Neuronal stem cell (in vitro differentiated cells): ENCODE data around the gene GADD45A. TPM values are rescaled to one million over a fixed set of nuclear protein-coding genes. Genes with fewer than 3 reads are reported as not detected.

ENCODE experiments used
- DNase-seq: peaks from one replicate; pipeline ENCODE4 v3.0.0-alpha.2; 2013; ENCODE audit warnings: low spot score
- H2AFZ ChIP-seq: one replicate; pipeline ENCODE4 v1.6.1; 2013; ENCODE audit warnings: mild to moderate bottlenecking, low read length, inconsistent platforms
- H2AK5ac ChIP-seq: 2 replicates; pipeline ENCODE4 v1.6.1; 2013; ENCODE audit warnings: low read depth, mild to moderate bottlenecking, inconsistent platforms, low read length, moderate library complexity, mixed read lengths
- H2BK120ac ChIP-seq: 2 replicates; pipeline ENCODE4 v1.6.1; 2013; ENCODE audit warnings: low read depth, mild to moderate bottlenecking, inconsistent platforms, low read length, moderate library complexity, mixed read lengths
- H2BK12ac ChIP-seq: one replicate; pipeline ENCODE4 v1.6.1; 2013; ENCODE audit warnings: low read length, inconsistent platforms
- H2BK15ac ChIP-seq: 2 replicates; pipeline ENCODE4 v1.6.1; 2013; ENCODE audit warnings: mild to moderate bottlenecking, low read length, inconsistent platforms, mixed read lengths
- H2BK5ac ChIP-seq: one replicate; pipeline ENCODE4 v1.6.1; 2013; ENCODE audit warnings: inconsistent platforms, mild to moderate bottlenecking, low read length, moderate library complexity
- H3K14ac ChIP-seq: one replicate; pipeline ENCODE4 v1.6.1; 2013; ENCODE audit warnings: low read length, inconsistent platforms
- H3K18ac ChIP-seq: 2 replicates; pipeline ENCODE4 v1.6.1; 2013; ENCODE audit warnings: low read length, inconsistent platforms
- H3K23ac ChIP-seq: 2 replicates; pipeline ENCODE4 v1.6.1; 2013; ENCODE audit warnings: low read depth, mild to moderate bottlenecking, mixed read lengths, low read length, inconsistent platforms; ENCODE audit not compliant: poor library complexity
- H3K27ac ChIP-seq: replicated peaks from 3 replicates; pipeline ENCODE4 v1.5.1; 2013; ENCODE audit warnings: low read length, inconsistent platforms
- H3K27me3 ChIP-seq, 3 experiments: 2 replicates each; pipeline ENCODE4 v1.6.1; 2013; ENCODE audit warnings: low read length in 3 of 3, mild to moderate bottlenecking in 2 of 3, inconsistent platforms in 1 of 3, low read depth in 1 of 3, mixed read lengths in 1 of 3, moderate library complexity in 1 of 3; ENCODE audit not compliant: control insufficient read depth in 3 of 3, insufficient read depth in 3 of 3
- H3K36me3 ChIP-seq, 2 donors: replicated peaks in 1 of 2; 2 replicates each; pipeline ENCODE4 v1.6.1; 2013; ENCODE audit warnings: low read length in 2 of 2; ENCODE audit not compliant: control insufficient read depth in 2 of 2, insufficient read depth in 2 of 2
- H3K4ac ChIP-seq: 2 replicates; pipeline ENCODE4 v1.6.1; 2013; ENCODE audit warnings: inconsistent platforms, mild to moderate bottlenecking, low read length, moderate library complexity
- H3K4me1 ChIP-seq, 2 donors: 1 replicate in 1 of 2; 2 replicates in 1 of 2; pipeline ENCODE4 v1.6.1; 2013; ENCODE audit warnings: low read length in 2 of 2, low read depth in 1 of 2; ENCODE audit not compliant: control insufficient read depth in 2 of 2, insufficient read depth in 1 of 2
- H3K4me2 ChIP-seq: one replicate; pipeline ENCODE4 v1.6.1; 2013; ENCODE audit warnings: mild to moderate bottlenecking, low read length, inconsistent platforms; ENCODE audit not compliant: insufficient read depth, poor library complexity, severe bottlenecking
- H3K4me3 ChIP-seq, 2 donors: 2 replicates each; pipeline ENCODE4 v1.5.1; 2013; ENCODE audit warnings: low read length in 2 of 2, mild to moderate bottlenecking in 2 of 2, inconsistent platforms in 1 of 2, moderate library complexity in 1 of 2
- H3K79me1 ChIP-seq: one replicate; pipeline ENCODE4 v1.6.1; 2013; ENCODE audit warnings: low read depth, mild to moderate bottlenecking, inconsistent platforms, low read length, moderate library complexity
- H3K9ac ChIP-seq: one replicate; pipeline ENCODE4 v1.6.1; 2013; ENCODE audit warnings: mild to moderate bottlenecking, low read depth, low read length, inconsistent platforms; ENCODE audit not compliant: poor library complexity
- H3K9me3 ChIP-seq, 2 donors: replicated peaks in 1 of 2; 2 replicates each; pipeline versions ENCODE3 to v1.6.1; 2013; ENCODE audit warnings: low read length in 2 of 2, mild to moderate bottlenecking in 2 of 2, inconsistent platforms in 1 of 2, low read depth in 1 of 2, mixed read lengths in 1 of 2, moderate library complexity in 1 of 2; ENCODE audit not compliant: control insufficient read depth in 2 of 2, insufficient read depth in 1 of 2
- H4K8ac ChIP-seq: one replicate; pipeline ENCODE4 v1.6.1; 2013; ENCODE audit warnings: low read depth, mild to moderate bottlenecking, inconsistent platforms, low read length, moderate library complexity
- H4K91ac ChIP-seq: one replicate; pipeline ENCODE4 v1.6.1; 2013; ENCODE audit warnings: low read length, low read depth, mild to moderate bottlenecking, inconsistent platforms; ENCODE audit not compliant: poor library complexity
- WGBS, 2 donors: extraction: QIAGEN DNeasy Blood & Tissue Kit; methylation state at CpG; one replicate each; pipeline ENCODE4 v1.1.7; 2013; ENCODE audit warnings: missing lambda C conversion rate in 2 of 2, mixed read lengths in 1 of 2; ENCODE audit not compliant: insufficient read length in 2 of 2, insufficient replicate concordance in 1 of 2; ENCODE audit errors: extremely low coverage in 2 of 2; 5-methylcytosine and 5-hydroxymethylcytosine counted together
- polyA plus RNA-seq, 2 experiments: library from polyadenylated mRNA; stranded (reverse); fragments of 200-250 nt; gene quantifications; one replicate each; pipeline ENCODE4 v1.2.3, GENCODE V29; 2013

GADD45A gene, protein sequence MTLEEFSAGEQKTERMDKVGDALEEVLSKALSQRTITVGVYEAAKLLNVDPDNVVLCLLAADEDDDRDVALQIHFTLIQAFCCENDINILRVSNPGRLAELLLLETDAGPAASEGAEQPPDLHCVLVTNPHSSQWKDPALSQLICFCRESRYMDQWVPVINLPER
- polyA plus RNA-seq (2013, experiment 1 of 2): 58.6 TPM
- polyA plus RNA-seq (2013, experiment 2 of 2): 59.0 TPM

DNA sequence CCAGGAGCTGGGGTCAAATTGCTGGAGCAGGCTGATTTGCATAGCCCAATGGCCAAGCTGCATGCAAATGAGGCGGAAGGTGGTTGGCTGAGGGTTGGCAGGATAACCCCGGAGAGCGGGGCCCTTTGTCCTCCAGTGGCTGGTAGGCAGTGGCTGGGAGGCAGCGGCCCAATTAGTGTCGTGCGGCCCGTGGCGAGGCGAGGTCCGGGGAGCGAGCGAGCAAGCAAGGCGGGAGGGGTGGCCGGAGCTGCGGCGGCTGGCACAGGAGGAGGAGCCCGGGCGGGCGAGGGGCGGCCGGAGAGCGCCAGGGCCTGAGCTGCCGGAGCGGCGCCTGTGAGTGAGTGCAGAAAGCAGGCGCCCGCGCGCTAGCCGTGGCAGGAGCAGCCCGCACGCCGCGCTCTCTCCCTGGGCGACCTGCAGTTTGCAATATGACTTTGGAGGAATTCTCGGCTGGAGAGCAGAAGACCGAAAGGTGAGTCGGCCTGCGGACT lies at the start of gene GADD45A:
Gene GADD45A, plus strand, starts transcription at position 135 of the 491 bp plus-strand sequence. Its CDS starts 294 bp downstream, at position 429.
- Histone ChIP-seq H2BK120ac (peak within 1 kb of the TSS; percentile 89), H4K8ac (no peak within 1 kb of the TSS), H3K23ac (peak within 1 kb of the TSS; percentile 98), H3K9ac (peak within 1 kb of the TSS; percentile 98), H3K4ac (no peak within 1 kb of the TSS), H3K36me3 (peaks cover 4 to 35% of the 10 kb centered on the region in 2 donors), H3K27me3 (no peaks in the 10 kb centered on the region), H2BK5ac (peak within 1 kb of the TSS; percentile 99), H3K4me2 (peak within 1 kb of the TSS; percentile 81), H3K18ac (peak within 1 kb of the TSS; percentile 99), H3K4me1 (peaks cover 11 to 13% of the 10 kb centered on the region in 2 donors), H2BK12ac (peak within 1 kb of the TSS; percentile 14), H3K4me3 (peak within 1 kb of the TSS; percentile 73 to 100), H3K79me1 (peaks cover 5% of the 10 kb centered on the region), H4K91ac (peak within 1 kb of the TSS; percentile 31), H3K9me3 (no peaks in the 10 kb centered on the region), H3K27ac (peak within 1 kb of the TSS; percentile 99), H2BK15ac (peak within 1 kb of the TSS; percentile 95), H3K14ac (peak within 1 kb of the TSS; percentile 90), H2AFZ (peak within 1 kb of the TSS; percentile 75), H2AK5ac (peak within 1 kb of the TSS; percentile 96)
- DNase-seq: peak; percentile 99
- no CpG with 5 or more reads among the region's 39 CpGs for WGBS, 2 donors

DNA sequence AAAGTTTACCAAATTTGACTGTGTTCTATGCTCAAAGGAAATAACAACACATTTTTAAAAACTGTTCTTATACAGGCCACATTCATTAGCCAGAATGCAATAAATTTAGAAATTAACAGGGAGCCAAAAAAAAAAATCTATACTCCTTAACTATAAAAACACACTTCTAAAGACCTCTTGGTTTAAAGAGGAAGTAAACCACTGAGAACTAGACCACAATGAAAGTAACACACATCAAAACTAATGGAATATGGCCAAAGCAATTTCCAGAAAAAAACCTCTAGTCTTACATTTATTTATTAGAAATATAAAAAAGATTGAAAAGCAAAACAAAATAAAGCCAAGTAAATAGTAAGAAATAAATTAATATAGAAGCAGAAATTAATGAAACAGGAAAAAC lies 48.9 kb upstream of the GADD45A start:
- no peak overlapping the region for H2BK120ac ChIP-seq
- H3K4me1 ChIP-seq: peaks cover 0 to 6% of the 10 kb centered on the region in 2 donors
- H3K14ac ChIP-seq: no peak overlapping the region
- H3K27me3 ChIP-seq: no peaks in the 10 kb centered on the region
- H3K79me1 ChIP-seq: no peaks in the 10 kb centered on the region
- H3K9me3 ChIP-seq: no peaks in the 10 kb centered on the region
- no peak overlapping the region for H4K91ac ChIP-seq
- H3K23ac ChIP-seq: no peak overlapping the region
- H3K4me3 ChIP-seq: no peak overlapping the region
- DNase-seq: no peak
- no peak overlapping the region for H3K27ac ChIP-seq
- H3K4me2 ChIP-seq: no peak overlapping the region
- H3K36me3 ChIP-seq: no peaks in the 10 kb centered on the region
- no peak overlapping the region for H2AK5ac ChIP-seq
- H4K8ac ChIP-seq: no peak overlapping the region
- no peak overlapping the region for H3K4ac ChIP-seq
- H2AFZ ChIP-seq: no peak overlapping the region
- H2BK15ac ChIP-seq: no peak overlapping the region
- no peak overlapping the region for H2BK5ac ChIP-seq
- H3K9ac ChIP-seq: no peak overlapping the region
- H3K18ac ChIP-seq: no peak overlapping the region
- no peak overlapping the region for H2BK12ac ChIP-seq

DNA sequence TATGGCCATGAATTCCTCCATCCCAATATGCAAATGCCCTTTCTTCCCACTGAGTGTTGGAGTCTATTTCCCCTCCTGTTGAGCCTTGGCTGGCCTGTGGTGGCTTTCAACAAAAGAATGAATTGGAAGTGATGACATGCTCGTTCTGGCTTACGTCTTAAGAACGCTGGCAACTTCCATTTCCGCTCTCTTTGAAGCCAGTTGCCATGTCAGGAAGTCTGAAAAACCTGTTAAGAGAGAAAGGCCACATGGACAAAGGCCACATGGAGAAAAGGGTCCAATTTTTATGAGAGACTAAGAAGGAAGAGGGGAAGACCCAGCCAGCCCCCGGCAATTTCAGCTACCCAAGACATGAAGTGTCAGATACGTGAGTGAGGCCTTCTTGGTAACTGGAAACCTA lies 45.6 kb upstream of the GADD45A start:
- no peak overlapping the region for H3K9ac ChIP-seq

DNA sequence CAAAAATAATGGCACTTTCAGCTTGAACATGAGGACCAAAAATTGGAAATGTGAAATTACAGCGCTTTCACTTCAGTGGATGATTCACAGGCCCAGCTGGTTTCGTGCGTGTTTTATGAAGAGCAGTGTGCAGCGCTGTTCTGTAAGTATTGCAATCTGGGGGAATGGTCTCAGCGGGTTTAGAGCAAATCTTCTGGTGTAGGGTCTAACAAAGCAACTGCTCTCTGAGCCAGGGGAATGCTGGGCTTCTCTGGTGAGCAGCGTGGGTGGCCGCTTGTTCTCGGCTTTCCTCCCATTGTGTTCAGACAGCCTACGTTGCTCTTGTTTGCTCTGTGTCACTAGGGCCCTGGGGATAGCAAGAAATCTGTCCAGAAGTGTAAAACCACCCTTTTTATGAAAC lies 42.4 kb upstream of the GADD45A start:
- H3K4me1 ChIP-seq: peaks cover 21 to 41% of the 10 kb centered on the region in 2 donors
- no peaks in the 10 kb centered on the region for H3K27me3 ChIP-seq
- H3K36me3 ChIP-seq: no peaks in the 10 kb centered on the region
- no CpG with 5 or more reads among the region's 9 CpGs for WGBS, 2 donors
- no peaks in the 10 kb centered on the region for H3K9me3 ChIP-seq
- peak overlapping the region; percentile 62 for H2AFZ ChIP-seq
- H4K8ac ChIP-seq: no peak overlapping the region
- no peak overlapping the region for H3K27ac ChIP-seq
- H3K23ac ChIP-seq: no peak overlapping the region
- no peak overlapping the region for H3K4ac ChIP-seq
- H2BK12ac ChIP-seq: no peak overlapping the region
- H3K4me3 ChIP-seq: peak overlapping the region in 1 of 2 donors; percentile 1
- H3K79me1 ChIP-seq: no peaks in the 10 kb centered on the region
- H3K18ac ChIP-seq: no peak overlapping the region
- DNase-seq: peak; percentile 73
- no peak overlapping the region for H4K91ac ChIP-seq
- no peak overlapping the region for H3K14ac ChIP-seq
- H3K9ac ChIP-seq: no peak overlapping the region
- H3K4me2 ChIP-seq: no peak overlapping the region
- H2BK120ac ChIP-seq: no peak overlapping the region
- H2BK15ac ChIP-seq: no peak overlapping the region
- no peak overlapping the region for H2BK5ac ChIP-seq
- H2AK5ac ChIP-seq: no peak overlapping the region

More for the DNA sequence above, 45.6 kb upstream of the GADD45A start:
- H3K4ac ChIP-seq: no peak overlapping the region
- DNase-seq: no peak
- H2BK12ac ChIP-seq: no peak overlapping the region
- no peak overlapping the region for H3K14ac ChIP-seq
- peaks cover 5 to 17% of the 10 kb centered on the region in 2 donors for H3K4me1 ChIP-seq
- H3K4me3 ChIP-seq: no peak overlapping the region
- peak overlapping the region; percentile 35 for H2AFZ ChIP-seq
- H3K36me3 ChIP-seq: no peaks in the 10 kb centered on the region
- no peak overlapping the region for H2BK120ac ChIP-seq
- WGBS, 2 donors: no CpG with 5 or more reads among the region's 6 CpGs
- H3K79me1 ChIP-seq: no peaks in the 10 kb centered on the region
- no peaks in the 10 kb centered on the region for H3K27me3 ChIP-seq
- no peaks in the 10 kb centered on the region for H3K9me3 ChIP-seq
- no peak overlapping the region for H4K91ac ChIP-seq
- H3K27ac ChIP-seq: no peak overlapping the region
- no peak overlapping the region for H2BK5ac ChIP-seq
- H3K4me2 ChIP-seq: no peak overlapping the region
- H2BK15ac ChIP-seq: no peak overlapping the region
- H3K23ac ChIP-seq: no peak overlapping the region
- no peak overlapping the region for H4K8ac ChIP-seq
- H2AK5ac ChIP-seq: no peak overlapping the region
- no peak overlapping the region for H3K18ac ChIP-seq
